OCI-LY3 (cell line): ENCODE results near the gene CAPZA2.

ENCODE experiments used
- EZH2phosphoT487 ChIP-seq: fragments of 200-600 bp; shearing (Covaris generic); IDR thresholded peaks from 2 replicates; pipeline ENCODE4 v1.6.1; 2018; ENCODE audit warnings: antibody characterized with exemption, mixed run types, low read depth
- TF ChIP-seq, protein P1 (sequence below): fragments of 200-600, 300-600 bp; sonication (generic); IDR thresholded peaks from 2 replicates; pipeline ENCODE4 v1.5.1; 2014; ENCODE audit warnings: antibody characterized with exemption, low read length, low read depth

DNA sequence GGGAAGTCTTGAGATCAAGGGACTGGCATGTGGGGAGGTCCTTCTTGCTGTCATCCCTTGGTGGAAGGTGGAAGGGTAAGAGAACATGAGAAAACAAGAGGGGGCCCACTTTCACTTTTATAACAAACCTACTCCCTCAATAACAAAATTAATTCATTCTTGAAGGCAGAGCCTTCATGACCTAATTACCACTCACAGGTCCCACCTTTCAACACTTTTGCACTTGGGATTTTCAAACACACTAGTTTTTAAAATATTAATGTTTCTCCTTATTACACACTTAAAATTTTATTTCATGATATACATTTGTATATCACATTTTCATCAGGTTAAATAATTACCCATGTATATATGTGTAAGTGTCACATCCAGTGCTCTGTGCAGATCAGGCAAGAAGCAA lies 93.0 kb downstream of the CAPZA2 start:
- TF ChIP-seq, protein P1, sequence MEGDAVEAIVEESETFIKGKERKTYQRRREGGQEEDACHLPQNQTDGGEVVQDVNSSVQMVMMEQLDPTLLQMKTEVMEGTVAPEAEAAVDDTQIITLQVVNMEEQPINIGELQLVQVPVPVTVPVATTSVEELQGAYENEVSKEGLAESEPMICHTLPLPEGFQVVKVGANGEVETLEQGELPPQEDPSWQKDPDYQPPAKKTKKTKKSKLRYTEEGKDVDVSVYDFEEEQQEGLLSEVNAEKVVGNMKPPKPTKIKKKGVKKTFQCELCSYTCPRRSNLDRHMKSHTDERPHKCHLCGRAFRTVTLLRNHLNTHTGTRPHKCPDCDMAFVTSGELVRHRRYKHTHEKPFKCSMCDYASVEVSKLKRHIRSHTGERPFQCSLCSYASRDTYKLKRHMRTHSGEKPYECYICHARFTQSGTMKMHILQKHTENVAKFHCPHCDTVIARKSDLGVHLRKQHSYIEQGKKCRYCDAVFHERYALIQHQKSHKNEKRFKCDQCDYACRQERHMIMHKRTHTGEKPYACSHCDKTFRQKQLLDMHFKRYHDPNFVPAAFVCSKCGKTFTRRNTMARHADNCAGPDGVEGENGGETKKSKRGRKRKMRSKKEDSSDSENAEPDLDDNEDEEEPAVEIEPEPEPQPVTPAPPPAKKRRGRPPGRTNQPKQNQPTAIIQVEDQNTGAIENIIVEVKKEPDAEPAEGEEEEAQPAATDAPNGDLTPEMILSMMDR, result no peak
- no peak for TF ChIP-seq EZH2phosphoT487
